GM12878 (cell line): ENCODE data around the gene SMIM22. TPM values are rescaled to one million over a fixed set of nuclear protein-coding genes. Genes with fewer than 3 reads are reported as not detected.
A peak's percentile ranks its signal among the peaks of the same experiment; 100 is the strongest.

Experiments
- ATAC-seq: fragments of 200-7000 bp; cut with Tn5 transposase; 3 replicates; pipeline ENCODE4 v1.9.1; 2020; ENCODE audit warnings: mild to moderate bottlenecking, moderate library complexity
- BruUV-seq: library from RNA; stranded (reverse); fragments of 400-500 nt; replicated peaks from 2 replicates; lab custom pipeline; 2021; lab: Mats Ljungman, UMichigan
- CTCF ChIA-PET: fragments of 300-600 bp; sonication (Branson Sonifier 250); formaldehyde crosslinking; extraction: SDS; loops from one replicate; lab custom pipeline; 2021; ENCODE audit warnings: inconsistent platforms; lab: Yijun Ruan, JAX
- POLR2A ChIA-PET: fragments of 350-600 bp; formaldehyde crosslinking; extraction: SDS; loops from one replicate; lab custom pipeline; 2021; ENCODE audit warnings: inconsistent platforms; lab: Charles Lee
- RAD21 ChIA-PET: fragments of 300-600 bp; sonication (Branson Sonifier 250); formaldehyde crosslinking; loops from one replicate; lab custom pipeline; 2023; ENCODE audit warnings: antibody characterized with exemption; ENCODE audit not compliant: unreplicated experiment; lab: Charles Lee
- SMC1A ChIA-PET: fragments of 300-600 bp; sonication (Branson Sonifier 250); formaldehyde crosslinking; loops from one replicate; lab custom pipeline; 2023; ENCODE audit not compliant: unreplicated experiment, uncharacterized antibody; lab: Charles Lee
- DNase-seq: peaks from one replicate; pipeline ENCODE4 v3.0.0-alpha.2; 2011; ENCODE audit warnings: low read depth, low spot score
- FAIRE-seq: peaks from 3 replicates; lab custom pipeline; 2011; peaks lifted over from hg19 to GRCh38; lab: Jason Lieb, UNC
- H2AFZ ChIP-seq: 2 replicates; pipeline ENCODE4 v1.6.0; 2011; ENCODE audit warnings: low read depth, low read length, control low read depth; ENCODE audit not compliant: control insufficient read depth
- H3K27ac ChIP-seq: 2 replicates; pipeline ENCODE4 v1.5.1; 2011; ENCODE audit warnings: control low read depth; ENCODE audit not compliant: control insufficient read depth, insufficient read depth
- H3K27me3 ChIP-seq, 2 experiments: replicated peaks in 1 of 2; 2 replicates each; pipeline versions ENCODE4 v1.6.0 to v1.6.1; 2011; ENCODE audit warnings: low read length in 1 of 2; ENCODE audit not compliant: control insufficient read depth in 2 of 2, insufficient read depth in 2 of 2
- H3K36me3 ChIP-seq, 2 experiments: 2 replicates each; pipeline ENCODE4 v1.5.1; 2011; ENCODE audit warnings: low read length in 1 of 2; ENCODE audit not compliant: control insufficient read depth in 2 of 2, insufficient read depth in 2 of 2
- H3K4me1 ChIP-seq: 2 replicates; pipeline ENCODE4 v1.6.1; 2011; ENCODE audit warnings: mild to moderate bottlenecking, low read length, moderate library complexity, mixed read lengths; ENCODE audit not compliant: control insufficient read depth, insufficient read depth
- H3K4me2 ChIP-seq: 2 replicates; pipeline ENCODE4 v1.6.0; 2011; ENCODE audit warnings: control low read depth; ENCODE audit not compliant: control insufficient read depth, insufficient read depth
- H3K4me3 ChIP-seq: fragments of 200-600 bp; sonication (generic); 2 replicates; pipeline ENCODE4 v1.5.1; 2016
- H3K79me2 ChIP-seq: 2 replicates; pipeline ENCODE4 v1.6.0; 2011; ENCODE audit warnings: low read length; ENCODE audit not compliant: control insufficient read depth, insufficient read depth
- H3K9ac ChIP-seq: 2 replicates; pipeline ENCODE4 v1.8.0; 2011; ENCODE audit warnings: low read length, control low read depth, mixed read lengths; ENCODE audit not compliant: control insufficient read depth, insufficient read depth
- H3K9me3 ChIP-seq: replicated peaks from 3 replicates; pipeline ENCODE4 v1.5.1; 2011; ENCODE audit warnings: mild to moderate bottlenecking, low read length; ENCODE audit not compliant: control insufficient read depth, insufficient read depth
- H4K20me1 ChIP-seq: 2 replicates; pipeline ENCODE4 v1.6.0; 2011; ENCODE audit not compliant: control insufficient read depth, insufficient read depth
- BCL11A ChIP-seq: IDR thresholded peaks from 2 replicates; pipeline ENCODE4 v1.6.1; 2011; ENCODE audit warnings: low read depth, low read length
- CHD4 ChIP-seq: fragments of 200-600 bp; sonication (generic); IDR thresholded peaks from 2 replicates; pipeline ENCODE4 v1.6.1; 2016; ENCODE audit warnings: mild to moderate bottlenecking
- EP300 ChIP-seq, 2 experiments: fragments of 150-350 bp in 1 of 2; IDR thresholded peaks; 2 replicates each; pipeline ENCODE4 v1.6.1; 2011 to 2012; ENCODE audit warnings: low read depth in 2 of 2, low read length in 2 of 2, borderline replicate concordance in 1 of 2, improper control_type of control experiment in 1 of 2, inconsistent platforms in 1 of 2; ENCODE audit not compliant: control insufficient read depth in 1 of 2
- GABPA ChIP-seq: IDR thresholded peaks from 2 replicates; pipeline ENCODE4 v1.6.1; 2014; ENCODE audit warnings: antibody characterized with exemption, low read depth, mild to moderate bottlenecking, inconsistent platforms
- HDGF ChIP-seq: fragments of 450-650 bp; IDR thresholded peaks from 2 replicates; pipeline ENCODE4 v1.6.1; 2016; ENCODE audit warnings: antibody characterized with exemption
- HSF1 ChIP-seq: fragments of 150-350 bp; IDR thresholded peaks from 2 replicates; pipeline ENCODE4 v1.6.1; 2014; ENCODE audit warnings: mild to moderate bottlenecking, low read depth, low read length
- JUND ChIP-seq: IDR thresholded peaks from 2 replicates; pipeline ENCODE4 v1.6.1; 2012; ENCODE audit warnings: low read depth, mild to moderate bottlenecking, low read length, improper control_type of control experiment, moderate library complexity
- PKNOX1 ChIP-seq: fragments of 450-650 bp; IDR thresholded peaks from 2 replicates; pipeline ENCODE4 v1.6.1; 2016; ENCODE audit warnings: mild to moderate bottlenecking
- RAD21 ChIP-seq: IDR thresholded peaks from 2 replicates; pipeline ENCODE4 v1.6.1; 2011; ENCODE audit warnings: mild to moderate bottlenecking, low read depth, low read length, moderate library complexity; ENCODE audit not compliant: insufficient read depth
- TCF7 ChIP-seq: IDR thresholded peaks from 2 replicates; pipeline ENCODE4 v1.6.1; 2014; ENCODE audit warnings: antibody characterized with exemption, borderline replicate concordance
- WRNIP1 ChIP-seq: IDR thresholded peaks from 2 replicates; pipeline ENCODE4 v1.6.1; 2011; ENCODE audit warnings: low read depth, low read length, improper control_type of control experiment, borderline replicate concordance
- ZNF217 ChIP-seq: fragments of 450-650 bp; IDR thresholded peaks from 2 replicates; pipeline ENCODE4 v1.6.1; 2017; ENCODE audit warnings: antibody characterized with exemption, mild to moderate bottlenecking
- WGBS: methylation state at CpG from one replicate; pipeline ENCODE4 v1.1.6; 2016; ENCODE audit warnings: low lambda C conversion rate; ENCODE audit not compliant: insufficient replicate concordance, insufficient coverage; ENCODE audit errors: missing lambda C conversion rate; 5-methylcytosine and 5-hydroxymethylcytosine counted together
- in situ Hi-C: fragments of 300-500 bp; cut with MboI; formaldehyde crosslinking; loops from 9 replicates; pipeline ENCODE4 v1.14.3; 2018; ENCODE audit warnings: mixed read lengths
- intact Hi-C: fragments of 100-400 bp; cut with micrococcal nuclease; formaldehyde crosslinking; loops from one replicate; pipeline ENCODE4 v1.14.2; 2022; ENCODE audit not compliant: unreplicated experiment
- polyA plus RNA-seq, 11 experiments: library from polyadenylated mRNA; depleted of rRNA in 4 of 11; unstranded in 6 of 11; stranded (reverse) in 5 of 11; fragments of >200 nt; fragmentation: Nextera tagmentation in 4 of 11; fragmentation: Illumina TruSeq in 1 of 11; extraction: Ambion mirVana in 4 of 11; extraction: Trizol in 1 of 11; gene quantifications; 1 replicate in 1 of 11; 2 replicates in 10 of 11; pipeline versions ENCODE4 v1.2.1 to v1.2.3, GENCODE V29; 2011 to 2016; ENCODE audit warnings: inconsistent platforms in 2 of 11, missing spikeins in 2 of 11, low read depth in 1 of 11
- total RNA-seq, 4 experiments: library from RNA; depleted of rRNA in 3 of 4; stranded (reverse); fragments of >200 nt in 3 of 4; fragmentation: Illumina TruSeq in 1 of 4; extraction: Trizol in 1 of 4; gene quantifications; 2 replicates each; pipeline versions ENCODE4 v1.2.1 to v1.2.3, GENCODE V29; 2013 to 2021

The SMIM22 gene
- total and polyA plus RNA-seq, 10 of the 15 experiments (the other 5 are each of a cell fraction or from before 2014, with no cell fraction given): 0.83 TPM; not detected in 9

GRCh38 chr16:4811773-4812172, 16.6 kb downstream of the SMIM22 start:
- in situ Hi-C loops (no loop called here), intact Hi-C loops (no loop called here)
- Histone ChIP-seq H3K4me3 (no peak overlapping the region), H3K27me3 (no peaks in the 10 kb centered on the region), H3K79me2 (no peaks in the 10 kb centered on the region), H4K20me1 (no peaks in the 10 kb centered on the region), H2AFZ (no peak overlapping the region), H3K9me3 (no peaks in the 10 kb centered on the region), H3K4me2 (no peak overlapping the region), H3K4me1 (no peaks in the 10 kb centered on the region), H3K9ac (no peak overlapping the region), H3K27ac (no peak overlapping the region), H3K36me3 (peaks cover 16 to 31% of the 10 kb centered on the region in 2 experiments)
- ChIA-PET SMC1A (interaction anchor here (1.1 kb wide), 1 partner anchor 9 kb away, joined by 4 read pairs; no protein-coding TSS in a partner anchor), POLR2A (no interaction called here), CTCF (no interaction called here), RAD21 (no interaction called here)
- TF ChIP-seq JUND: no peak
- no peak for TF ChIP-seq TCF7
- no peak for TF ChIP-seq PKNOX1
- no peak for TF ChIP-seq CHD4
- no peak for TF ChIP-seq WRNIP1
- no peak for TF ChIP-seq HDGF
- no peak for TF ChIP-seq EP300 (IDR thresholded peaks at IDR 0.05; ENCODE audit: borderline replicate concordance in 1 of 2, control insufficient read depth in 1 of 2, low read depth in 2 of 2, low read length in 2 of 2)
- no peak for TF ChIP-seq ZNF217
- no peak for TF ChIP-seq HSF1
- no peak for TF ChIP-seq GABPA
- no peak for TF ChIP-seq RAD21
- no peak for TF ChIP-seq BCL11A
- no peak for FAIRE-seq
- ATAC-seq: no peak
- 94% methylated on average over 9 of the region's 9 CpGs for WGBS
- BruUV-seq: TSS peak; percentile 16
- DNase-seq: no peak
